GM19324 (cell line): ENCODE results near the gene HENMT1.
"Not testable (repeated sequence)": the region's sequence is repeated elsewhere in the genome, so short reads cannot be mapped to it uniquely, and the experiment has no call there.

Experiments used
- ATAC-seq: cut with Tn5 transposase; IDR thresholded peaks from one replicate; pipeline ENCODE4 v1.9.1; 2021; ENCODE audit warnings: mild to moderate bottlenecking, moderate library complexity; ENCODE audit not compliant: unreplicated experiment, low FRiP score

Gene HENMT1

DNA sequence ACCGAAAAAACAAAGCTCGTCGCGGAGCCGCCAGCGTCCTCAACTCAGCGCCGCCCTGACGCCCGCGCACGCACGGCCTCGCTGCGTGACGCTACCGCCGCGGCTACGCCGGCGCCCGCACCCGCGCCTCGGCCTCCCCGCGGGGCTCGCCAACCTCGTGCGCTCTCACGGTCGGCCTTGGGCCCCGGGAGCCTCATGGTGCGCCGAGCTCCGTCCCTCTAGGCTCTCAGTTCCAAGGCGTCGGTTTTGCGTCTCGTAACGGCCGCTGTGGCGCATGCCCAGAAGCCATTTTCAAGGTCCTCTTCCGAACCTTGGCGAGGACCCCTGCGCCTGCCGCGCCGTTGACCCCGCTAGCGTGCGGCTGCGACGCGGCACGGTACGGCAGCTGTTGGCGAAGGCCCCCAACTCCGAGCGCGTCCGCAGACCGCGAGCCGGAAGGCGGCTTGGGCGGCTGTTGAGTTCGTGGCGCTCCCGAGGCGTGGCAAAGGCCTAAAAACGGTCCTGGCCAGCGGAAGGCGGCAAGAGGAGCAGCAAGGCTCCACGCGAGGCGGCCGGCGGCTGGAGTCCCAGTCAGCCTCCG lies at the start of gene HENMT1:
Gene HENMT1 (minus strand): TSS at position 64 of the 580 bp plus-strand sequence. CDS start 1,209 bp downstream, outside the sequence.
- peak; percentile 86 for ATAC-seq

DNA sequence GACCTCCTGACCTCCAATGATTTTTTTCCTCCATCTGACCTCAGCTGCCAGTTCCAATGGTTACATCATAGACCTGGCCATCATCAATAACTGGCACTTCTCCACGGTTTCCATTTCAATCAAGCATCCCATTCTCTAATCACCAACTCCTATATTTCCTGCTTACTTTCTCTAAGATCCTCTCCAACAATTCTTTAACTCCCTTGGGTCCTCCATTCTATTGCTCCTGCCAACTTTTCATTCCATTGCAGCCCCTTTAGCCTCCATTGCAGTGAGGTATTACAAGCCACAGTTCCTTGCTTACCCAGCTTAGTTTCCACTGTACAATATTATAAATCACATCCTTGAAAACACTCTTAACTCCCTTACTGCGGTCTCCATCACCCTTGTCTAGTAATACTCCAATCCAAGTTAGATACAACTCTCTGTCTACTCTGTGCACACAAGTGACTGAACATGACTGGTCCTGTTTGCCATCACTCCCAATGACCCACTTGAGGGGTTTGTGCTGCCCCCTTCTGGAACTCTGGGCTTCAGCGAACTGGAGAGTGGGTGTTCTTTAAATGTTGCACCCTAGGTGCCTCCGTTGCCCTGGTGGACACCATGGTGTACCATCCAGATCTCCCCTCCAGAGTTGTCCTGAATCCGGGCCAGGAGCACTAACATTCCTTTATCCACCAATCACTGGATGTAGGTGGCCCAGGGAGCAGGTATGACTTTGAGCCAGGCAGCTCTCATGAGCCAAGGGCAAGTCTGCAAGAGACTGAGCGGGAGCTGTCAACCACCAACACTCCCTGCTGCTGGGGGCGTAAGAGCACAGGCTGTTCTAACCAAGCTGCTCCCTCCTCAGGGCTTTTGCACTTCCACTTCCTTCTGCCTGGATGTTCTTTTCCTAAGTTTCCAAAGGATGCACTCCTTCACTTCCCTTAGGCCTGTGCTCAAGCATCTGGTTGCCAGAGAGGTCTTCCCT lies 48.1 kb upstream of the HENMT1 start:
- peak; percentile 55 for ATAC-seq

DNA sequence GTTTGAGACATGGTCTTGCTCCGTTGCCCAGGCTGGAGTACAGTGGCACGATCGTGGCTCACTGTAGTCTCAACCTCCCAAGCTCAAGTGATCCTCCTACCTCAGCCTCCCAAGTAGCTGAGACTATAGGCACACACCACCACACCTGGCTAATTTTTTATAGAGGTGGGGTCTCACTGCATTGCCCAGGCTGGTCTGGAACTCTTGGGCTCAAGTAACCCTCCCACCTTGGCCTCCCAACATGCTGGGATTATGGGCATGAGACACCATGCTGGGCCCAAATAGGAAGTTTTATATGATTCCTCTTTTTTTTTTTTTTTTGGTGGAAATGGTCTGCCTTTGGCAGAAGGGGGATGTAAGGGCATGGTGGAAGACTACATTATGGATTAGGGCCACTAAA lies 45.8 kb upstream of the HENMT1 start:
- no peak for ATAC-seq

GRCh38 chr1:108704496-108704895 lies 43.6 kb upstream of the HENMT1 start:
- ATAC-seq, result no peak

DNA sequence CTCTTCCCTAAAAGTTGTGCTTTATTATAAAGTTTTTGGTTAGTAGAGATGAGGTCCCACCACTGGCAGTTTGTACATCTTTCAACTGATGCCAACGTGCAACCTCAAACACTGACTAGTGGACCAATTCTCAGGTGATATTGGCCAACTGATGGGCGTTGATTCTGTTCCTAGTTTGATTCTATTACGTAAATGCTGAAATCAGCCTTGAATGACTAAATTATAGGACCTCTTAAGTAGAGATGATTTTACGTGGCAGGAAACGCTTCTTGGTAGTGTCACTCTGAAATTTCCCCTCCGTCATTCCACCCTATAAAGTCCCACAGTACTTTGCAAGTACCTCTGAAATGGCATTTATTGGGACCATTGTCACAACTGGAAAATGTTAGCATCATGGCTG lies 43.0 kb upstream of the HENMT1 start:
- no peak for ATAC-seq

GRCh38 chr1:108702109-108702508 lies 41.2 kb upstream of the HENMT1 start:
- not testable (repeated sequence) for ATAC-seq

DNA sequence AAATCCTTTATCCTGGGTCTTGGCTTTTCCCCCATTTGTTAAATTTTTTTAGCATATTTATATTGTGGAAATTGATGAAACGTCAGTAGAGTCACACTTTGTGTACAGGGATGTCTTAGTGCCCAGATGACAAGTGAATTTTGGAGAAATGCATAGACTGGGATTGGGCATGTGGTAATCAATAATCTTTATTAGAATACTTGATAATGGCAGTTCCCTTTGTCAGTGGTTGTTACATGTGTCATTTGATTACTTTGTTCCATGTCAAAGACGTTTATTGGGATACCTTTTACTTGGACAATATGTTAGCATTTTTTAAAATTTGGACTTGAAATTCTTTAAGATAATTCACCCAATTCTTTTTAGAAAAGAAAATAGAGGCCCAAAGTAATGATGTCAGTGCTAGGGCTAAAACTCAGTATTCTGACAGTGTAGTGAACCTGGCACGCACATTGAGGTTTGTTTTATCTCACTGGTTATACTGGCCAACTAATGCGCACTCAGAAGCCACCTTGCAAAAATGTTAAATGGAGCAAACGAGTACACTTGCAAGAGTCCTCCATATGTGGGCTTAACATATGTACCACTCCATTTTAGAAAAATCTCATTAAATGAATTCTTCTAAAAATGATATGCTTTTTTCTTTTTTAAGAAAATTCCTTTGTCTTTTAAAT lies 40.4 kb upstream of the HENMT1 start:
- ATAC-seq, result no peak

- ATAC-seq, result no peak
These were observed 38.8 kb upstream of the HENMT1 start for GRCh38 chr1:108699375-108700332.

GRCh38 chr1:108695535-108695934 lies 34.6 kb upstream of the HENMT1 start:
- no peak for ATAC-seq

DNA sequence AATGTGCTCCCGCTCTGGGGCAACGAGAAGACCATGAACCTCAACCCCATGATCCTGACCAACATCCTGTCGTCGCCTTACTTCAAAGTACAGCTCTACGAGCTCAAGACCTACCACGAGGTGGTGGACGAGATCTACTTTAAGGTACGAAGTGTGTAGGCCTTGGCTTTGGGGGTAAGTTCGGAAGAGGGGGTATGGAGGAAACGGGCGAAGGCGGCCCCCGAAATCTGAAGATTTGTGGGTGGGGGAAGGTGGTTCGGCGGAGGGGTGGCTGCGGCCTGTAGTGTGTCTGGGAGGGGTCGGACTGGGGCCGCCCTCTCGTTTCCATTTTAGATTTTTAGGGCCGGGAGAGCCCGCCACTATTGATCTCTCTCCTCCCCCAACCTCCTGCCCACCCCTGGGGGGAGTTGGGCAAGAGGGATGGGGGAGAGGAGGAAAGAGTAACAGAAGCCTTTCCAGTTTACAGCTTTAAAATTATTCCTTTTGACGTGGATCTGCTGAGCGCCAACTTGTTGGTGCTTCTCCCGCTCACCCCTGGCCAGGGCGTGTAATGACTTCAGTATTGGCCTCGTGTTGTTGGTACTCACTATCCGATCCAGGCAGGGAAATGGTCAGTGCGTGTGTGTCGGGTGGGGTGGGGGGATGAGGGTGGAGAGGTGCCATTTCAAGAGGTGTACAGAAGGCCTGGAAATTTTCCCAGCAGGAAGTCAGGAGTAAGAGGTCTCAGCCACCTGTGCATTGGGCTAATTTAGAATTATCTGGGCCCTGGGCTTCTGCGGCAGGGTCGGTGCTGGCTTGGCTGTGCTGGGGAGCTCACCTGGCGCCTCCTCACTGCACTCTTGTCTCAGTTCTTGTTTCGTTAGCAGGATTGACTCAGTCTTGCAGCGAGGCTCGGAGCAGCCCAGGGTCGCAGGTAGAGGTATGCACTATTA lies 32.1 kb upstream of the HENMT1 start:
- ATAC-seq, result peak; percentile 56

GRCh38 chr1:108691942-108692723 lies 31.2 kb upstream of the HENMT1 start, which contains the start of gene PRPF38B:
Gene PRPF38B, plus strand, starts transcription at chr1:108692310. Its CDS starts 282 bp downstream, at chr1:108692592.
- ATAC-seq, result peak; percentile 96

GRCh38 chr1:108691128-108691941 lies 30.4 kb upstream of the HENMT1 start:
- ATAC-seq, result peak; percentile 1

DNA sequence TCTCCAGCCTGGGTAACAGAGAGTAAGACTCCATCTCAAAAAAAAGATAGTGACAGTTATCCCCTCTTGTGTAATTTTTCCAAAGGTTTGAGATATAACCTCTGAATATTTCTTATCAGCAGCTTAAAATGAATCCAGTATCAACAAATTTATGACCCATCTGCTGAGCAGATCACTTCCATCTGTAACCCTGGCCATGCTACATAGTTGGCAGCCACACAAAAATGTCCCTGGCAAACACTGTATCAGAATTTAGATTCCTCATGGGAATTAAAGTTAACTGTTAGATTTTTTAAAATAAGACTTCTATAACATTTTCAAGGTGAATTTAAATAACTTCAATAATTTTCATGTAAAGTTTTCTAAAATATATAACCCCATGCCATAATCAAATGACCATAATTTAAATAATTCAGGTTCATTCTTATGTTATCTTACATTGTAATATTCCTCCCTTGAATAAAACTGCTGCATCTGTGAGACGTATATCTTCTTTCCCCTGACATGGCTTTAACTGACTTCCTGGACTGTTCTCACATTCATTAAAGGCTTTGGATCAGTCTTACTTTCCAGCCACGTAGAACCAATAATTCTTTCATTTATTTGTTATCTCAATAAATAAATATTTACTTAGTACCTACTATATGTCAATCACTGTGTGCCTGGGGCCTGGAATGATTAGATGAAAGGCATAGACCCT lies 25.9 kb upstream of the HENMT1 start:
- ATAC-seq, result no peak

GRCh38 chr1:108685529-108685928 lies 24.6 kb upstream of the HENMT1 start:
- no peak for ATAC-seq

GRCh38 chr1:108681701-108682100 lies 20.8 kb upstream of the HENMT1 start:
- ATAC-seq, result not testable (repeated sequence)

DNA sequence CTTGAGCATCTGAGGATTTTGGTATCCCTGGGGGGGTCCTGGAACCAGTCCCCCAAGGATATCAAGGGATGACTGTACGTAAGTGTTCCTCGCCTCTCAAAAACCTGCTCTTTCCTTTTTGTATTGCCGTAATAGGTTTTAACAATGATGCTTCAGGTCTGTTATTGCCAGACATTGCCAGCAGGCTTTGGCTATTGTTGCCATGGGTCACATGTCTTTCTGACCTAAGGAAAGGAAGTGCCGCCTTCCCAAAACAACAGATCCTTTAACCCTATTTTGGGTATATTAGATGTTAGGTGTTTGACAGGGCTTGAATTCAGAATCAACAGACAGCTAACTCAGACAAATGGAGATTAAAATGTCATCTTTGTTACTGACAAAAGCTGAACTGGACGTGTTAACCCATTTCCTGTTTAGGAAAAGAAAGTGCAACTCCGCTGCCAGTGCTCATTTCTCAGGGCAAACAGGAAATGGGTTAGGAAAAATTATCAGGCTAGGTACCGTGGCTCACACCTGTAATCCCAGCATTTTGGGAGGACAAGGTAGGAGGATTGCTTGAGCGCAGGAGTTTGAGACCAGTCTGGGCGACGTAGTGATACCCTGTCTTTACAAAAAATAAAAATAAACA lies 18.8 kb upstream of the HENMT1 start:
- no peak for ATAC-seq
